Stimulated activated CD4-positive, alpha-beta T cell treated with anti-CD3 and anti-CD28 coated beads, Interleukin-15, amount 100 ng/mL, for 1 hour (primary cell): ENCODE results near the gene JUNB.
"Not testable (repeated sequence)": the region's sequence is repeated elsewhere in the genome, so short reads cannot be mapped to it uniquely, and the experiment has no call there.

ENCODE experiments used
- DNase-seq, 2 donors: peaks; one replicate each; pipeline ENCODE4 v3.0.0-alpha.2; 2020; ENCODE audit warnings: low read depth in 1 of 2, low spot score in 1 of 2

The JUNB gene

DNA sequence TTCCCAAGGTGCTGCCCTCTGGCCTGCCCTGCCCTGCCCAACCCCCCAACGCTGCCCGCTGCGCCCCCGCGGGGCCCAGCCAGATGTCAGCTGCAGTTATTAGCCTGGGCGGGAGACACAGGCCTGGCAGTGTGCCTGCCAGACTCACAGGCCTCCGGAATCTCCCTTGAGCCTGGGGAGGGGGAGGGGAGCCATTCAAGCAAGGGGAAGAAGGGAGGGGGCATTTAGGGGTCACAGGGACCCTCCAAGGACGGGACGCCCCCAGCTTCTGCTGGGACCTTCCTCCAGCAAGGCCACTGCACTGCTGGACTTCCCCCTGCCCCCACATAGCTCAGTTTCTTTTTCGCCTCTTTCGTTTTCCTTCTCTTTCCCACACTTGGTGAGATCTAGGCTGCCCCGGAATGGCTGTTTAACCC, 2.6 kb upstream of the JUNB start:
- no peak for DNase-seq

DNA sequence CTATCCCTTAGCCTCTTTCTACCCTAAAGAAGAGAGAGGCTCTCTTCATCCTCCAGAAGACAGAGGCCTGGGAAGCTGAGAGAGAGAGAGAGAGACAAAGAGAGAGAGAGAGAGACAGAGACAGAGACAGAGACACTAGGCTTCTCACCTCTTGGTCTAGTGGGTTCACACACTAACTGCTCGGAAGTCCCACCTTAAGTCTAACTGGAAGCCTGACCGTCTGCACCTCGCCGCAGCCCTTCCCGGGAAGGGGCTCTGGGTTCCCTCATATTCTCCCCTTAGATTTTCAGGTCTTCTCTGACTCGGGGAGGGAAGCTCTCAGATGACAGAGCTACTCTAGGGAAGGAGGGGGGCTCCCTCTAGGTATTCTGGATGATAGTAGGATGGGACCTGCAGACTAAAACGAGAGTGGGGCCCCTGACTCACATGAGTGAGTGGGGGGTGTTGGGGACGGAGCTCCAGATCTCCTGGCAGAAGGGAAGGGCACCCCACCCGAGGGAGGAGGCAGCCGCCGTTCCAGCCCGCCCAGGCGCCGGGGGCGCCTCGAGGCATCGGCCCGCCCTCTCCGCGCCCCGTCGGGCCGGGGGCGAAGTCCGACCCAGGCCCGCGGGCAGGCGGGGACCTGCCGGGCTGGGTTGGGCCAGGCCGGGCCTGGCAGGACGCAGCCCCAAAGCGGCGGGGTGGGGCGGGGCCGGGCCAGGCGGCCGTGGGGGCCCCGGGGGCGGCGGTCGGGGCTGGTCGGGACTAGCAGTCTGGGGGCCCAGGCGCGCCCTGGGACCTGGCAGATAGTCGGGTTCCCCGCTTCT, 2.0 kb upstream of the JUNB start:
- no peak for DNase-seq

DNA sequence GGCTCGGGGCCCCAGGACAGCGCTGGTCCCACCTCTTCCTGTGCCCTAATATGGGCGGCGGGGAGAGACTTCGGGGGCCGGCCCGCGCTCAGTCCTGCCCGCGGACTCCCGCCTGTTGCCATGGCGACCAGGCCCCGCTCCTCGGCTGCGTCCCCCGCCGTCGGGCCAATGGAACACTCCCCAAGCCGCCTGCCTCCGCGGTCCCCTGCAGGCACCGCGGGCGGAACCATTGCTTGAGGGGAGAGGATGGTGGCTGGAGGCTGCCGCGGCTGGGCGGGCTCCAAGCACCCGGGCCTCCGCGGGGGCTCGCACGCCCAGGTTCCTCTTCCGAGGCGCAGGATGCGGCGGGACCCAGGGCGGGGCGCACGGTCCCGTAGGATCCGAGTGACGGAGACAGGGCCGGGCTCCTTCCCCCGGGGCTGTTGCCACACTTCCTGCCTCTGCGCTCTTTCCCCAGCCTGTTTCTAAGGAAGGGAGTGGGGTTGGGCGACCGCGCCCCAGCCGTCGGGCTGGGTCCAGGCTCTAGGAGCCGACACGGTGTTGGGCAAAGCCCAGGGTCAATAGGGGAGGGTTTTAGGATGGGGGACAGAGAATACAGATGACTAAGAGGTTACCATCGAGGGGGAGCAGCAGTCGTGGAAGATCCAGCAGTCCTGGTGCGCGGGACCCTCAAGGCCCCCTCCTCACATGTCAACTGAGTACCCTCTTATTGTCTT, 1.2 kb upstream of the JUNB start:
- peak; percentile 74 to 85 for DNase-seq

DNA sequence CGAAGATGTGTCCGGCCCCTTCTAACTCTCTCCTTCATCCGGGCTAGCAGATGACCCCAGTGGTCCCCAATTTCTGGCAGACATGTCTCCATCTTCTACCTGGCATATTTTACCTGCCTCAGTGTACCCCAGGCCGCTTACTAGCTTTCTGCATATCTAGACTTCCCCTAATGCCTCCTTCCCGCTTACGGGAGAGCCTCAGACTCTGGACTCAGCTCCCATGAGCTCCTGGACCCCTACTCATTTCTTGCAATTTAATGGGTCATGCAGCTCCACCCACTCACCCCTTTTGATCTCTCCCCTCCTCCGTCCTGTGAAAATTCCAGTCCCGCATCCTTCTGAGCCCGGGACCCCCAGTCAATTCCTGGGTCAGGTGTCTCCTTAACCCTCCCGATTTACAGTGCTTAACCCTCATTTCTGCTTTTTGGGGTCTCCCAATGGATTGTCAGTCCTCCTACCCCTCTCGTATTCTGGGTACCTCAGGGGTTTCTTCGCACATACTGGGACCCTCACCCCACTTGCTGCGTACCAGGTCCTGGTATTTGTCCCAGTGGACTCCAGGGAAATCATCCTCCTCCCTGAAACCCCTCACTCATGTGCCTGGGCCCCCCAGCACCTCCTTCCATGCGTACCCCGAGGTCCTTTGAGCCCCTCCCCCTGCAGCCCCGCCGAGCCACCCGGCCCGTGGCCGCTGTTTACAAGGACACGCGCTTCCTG, 500 bp upstream of the JUNB start:
- no peak for DNase-seq

DNA sequence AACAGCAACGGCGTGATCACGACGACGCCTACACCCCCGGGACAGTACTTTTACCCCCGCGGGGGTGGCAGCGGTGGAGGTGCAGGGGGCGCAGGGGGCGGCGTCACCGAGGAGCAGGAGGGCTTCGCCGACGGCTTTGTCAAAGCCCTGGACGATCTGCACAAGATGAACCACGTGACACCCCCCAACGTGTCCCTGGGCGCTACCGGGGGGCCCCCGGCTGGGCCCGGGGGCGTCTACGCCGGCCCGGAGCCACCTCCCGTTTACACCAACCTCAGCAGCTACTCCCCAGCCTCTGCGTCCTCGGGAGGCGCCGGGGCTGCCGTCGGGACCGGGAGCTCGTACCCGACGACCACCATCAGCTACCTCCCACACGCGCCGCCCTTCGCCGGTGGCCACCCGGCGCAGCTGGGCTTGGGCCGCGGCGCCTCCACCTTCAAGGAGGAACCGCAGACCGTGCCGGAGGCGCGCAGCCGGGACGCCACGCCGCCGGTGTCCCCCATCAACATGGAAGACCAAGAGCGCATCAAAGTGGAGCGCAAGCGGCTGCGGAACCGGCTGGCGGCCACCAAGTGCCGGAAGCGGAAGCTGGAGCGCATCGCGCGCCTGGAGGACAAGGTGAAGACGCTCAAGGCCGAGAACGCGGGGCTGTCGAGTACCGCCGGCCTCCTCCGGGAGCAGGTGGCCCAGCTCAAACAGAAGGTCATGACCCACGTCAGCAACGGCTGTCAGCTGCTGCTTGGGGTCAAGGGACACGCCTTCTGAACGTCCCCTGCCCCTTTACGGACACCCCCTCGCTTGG, 966 bp downstream of the JUNB start:
- DNase-seq: peak in 1 of 2 donors; percentile 59

DNA sequence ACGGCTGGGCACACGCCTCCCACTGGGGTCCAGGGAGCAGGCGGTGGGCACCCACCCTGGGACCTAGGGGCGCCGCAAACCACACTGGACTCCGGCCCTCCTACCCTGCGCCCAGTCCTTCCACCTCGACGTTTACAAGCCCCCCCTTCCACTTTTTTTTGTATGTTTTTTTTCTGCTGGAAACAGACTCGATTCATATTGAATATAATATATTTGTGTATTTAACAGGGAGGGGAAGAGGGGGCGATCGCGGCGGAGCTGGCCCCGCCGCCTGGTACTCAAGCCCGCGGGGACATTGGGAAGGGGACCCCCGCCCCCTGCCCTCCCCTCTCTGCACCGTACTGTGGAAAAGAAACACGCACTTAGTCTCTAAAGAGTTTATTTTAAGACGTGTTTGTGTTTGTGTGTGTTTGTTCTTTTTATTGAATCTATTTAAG, 1.6 kb downstream of the JUNB start:
- DNase-seq: no peak

DNA sequence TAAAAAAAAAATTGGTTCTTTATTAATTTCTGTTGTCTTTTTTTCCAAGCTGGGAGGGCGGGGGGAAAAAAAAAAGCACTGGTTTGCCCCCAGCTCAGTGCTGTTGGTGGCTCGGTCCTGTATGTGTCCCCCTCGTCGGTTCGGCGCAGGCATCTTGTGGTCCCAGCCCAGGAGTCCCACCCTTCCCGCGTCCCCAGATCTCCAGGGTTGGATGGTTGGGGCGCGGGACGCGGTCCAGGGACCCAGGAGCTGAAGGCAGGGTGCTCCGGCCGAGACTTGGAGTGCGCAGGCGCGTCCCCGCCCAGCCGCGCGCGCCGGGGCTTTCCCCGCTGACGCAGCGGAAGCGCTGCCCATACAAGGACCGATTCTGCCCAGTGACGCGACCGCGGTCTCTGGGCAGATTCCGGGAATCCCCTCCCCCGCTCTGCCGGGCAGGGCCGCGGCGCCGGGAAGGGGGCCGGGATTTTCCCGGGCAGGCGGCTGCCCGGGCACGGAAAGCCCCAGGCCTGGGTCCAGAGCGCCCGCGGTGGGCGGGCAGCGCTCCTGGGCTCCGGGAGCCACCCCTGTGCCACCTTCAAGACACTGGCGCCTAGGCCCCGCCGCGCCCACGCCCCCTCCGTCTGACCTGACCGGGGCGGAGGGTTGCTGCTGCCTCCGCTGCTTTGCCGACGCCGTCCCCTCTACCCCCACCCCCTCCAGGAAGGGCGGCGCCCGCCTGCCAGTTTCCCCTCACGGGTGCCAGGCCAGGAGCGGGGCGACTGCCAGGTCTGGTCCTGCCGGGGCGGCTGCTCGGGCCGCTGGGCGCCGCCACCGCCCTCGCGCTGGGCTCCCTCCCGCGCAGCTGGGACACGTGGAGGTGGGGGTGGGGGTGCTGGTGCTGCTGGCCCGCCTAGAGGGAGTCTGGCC, 2.3 kb downstream of the JUNB start:
- DNase-seq: peak; percentile 90 to 94

DNA sequence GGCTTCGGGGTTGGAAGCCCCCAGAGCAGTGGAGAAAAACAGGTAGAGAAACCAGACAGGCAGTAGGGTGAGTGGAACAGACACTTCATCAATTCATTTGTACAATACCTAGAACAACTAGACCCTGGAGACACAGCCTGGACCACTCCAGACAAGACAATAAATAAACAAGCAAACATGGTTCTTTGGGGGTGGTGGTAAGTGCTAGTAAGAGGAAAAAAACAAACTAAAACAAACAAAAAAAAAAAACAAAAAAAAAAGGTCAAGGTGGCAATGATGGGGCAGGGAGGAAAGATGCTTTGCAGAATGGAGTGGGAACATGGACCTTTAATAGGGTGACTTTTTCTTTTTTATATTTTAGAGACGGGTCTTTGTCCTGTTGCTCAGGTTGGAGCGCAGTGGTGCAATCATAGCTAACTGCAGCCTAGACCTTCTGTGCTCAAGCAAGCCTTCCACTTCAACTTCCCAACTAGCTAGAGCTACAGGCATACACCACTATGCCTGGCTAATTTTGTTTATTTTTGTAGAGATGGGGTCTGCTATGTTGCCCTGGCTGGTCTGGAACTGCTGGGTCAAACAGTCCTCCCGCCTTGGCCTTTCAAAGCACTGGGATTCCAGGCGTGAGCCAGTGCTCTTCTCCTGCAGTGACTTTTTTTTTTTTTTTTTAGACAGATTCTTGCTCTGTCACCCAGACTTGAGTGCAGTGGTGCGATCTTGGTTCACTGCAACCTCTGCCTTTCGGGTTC, 3.1 kb downstream of the JUNB start:
- no peak for DNase-seq

DNA sequence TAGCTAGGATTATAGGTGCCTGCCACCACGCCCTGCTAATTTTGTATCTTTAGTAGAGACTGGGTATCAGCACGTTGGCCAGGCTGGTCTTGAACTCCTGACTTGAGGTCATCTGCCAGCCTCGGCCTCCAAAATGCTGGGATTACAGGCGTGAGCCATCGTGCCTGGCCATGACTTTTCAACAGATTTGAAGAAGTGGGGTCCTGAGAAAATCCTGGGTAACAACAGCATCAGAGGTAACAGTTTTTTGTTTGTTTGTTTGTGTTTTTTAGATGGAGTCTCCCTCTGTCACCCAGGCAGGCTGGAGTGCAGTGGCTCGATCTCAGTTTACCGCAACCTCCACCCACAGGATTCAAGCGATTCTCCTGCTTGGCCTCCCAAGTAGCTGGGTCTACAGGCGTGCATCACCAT, 3.7 kb downstream of the JUNB start:
- no peak for DNase-seq

DNA sequence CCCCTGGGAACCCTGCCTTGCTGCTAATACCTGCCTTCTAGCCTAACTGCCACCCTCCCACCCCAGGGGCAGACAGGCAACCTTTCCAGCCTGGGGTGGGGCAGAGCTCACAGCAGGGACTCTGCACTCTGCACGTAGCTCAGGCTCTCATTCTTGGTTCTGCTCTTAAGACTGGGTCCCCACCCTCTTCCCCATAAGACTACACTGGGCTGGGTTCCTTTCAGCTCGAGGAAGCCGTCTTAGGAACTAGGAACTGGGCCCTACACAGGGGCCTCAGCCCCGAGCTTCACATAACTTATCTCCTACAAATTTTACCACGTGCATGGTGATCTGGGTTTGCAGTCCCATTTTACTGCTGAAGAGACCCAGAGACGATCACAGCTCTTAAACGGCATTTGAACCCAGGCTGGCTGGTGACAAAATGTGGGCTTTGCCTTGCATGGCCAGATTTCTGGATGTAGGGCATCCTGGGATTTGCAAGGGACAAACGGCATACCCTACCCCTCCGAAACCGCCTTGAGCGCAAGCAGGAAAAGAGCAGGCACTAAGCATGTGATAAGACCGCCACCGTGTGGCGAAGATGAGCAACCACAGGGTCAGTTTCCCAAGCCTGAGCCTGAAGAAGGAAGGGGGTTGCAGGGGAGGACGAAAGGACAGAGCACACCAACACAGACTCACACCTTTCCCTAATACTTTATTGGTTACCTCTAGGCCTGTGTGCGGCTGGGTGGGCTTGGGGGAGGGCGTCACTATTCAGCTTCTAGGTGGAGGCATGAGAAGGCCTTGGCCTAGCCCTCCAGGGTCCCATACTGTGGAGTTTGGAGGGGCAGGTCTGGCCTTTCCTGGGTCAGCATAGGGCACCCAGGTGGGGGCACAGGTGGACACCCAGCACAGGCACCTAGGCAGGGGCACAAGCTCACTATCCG, 5.1 kb downstream of the JUNB start:
- DNase-seq: no peak

DNA sequence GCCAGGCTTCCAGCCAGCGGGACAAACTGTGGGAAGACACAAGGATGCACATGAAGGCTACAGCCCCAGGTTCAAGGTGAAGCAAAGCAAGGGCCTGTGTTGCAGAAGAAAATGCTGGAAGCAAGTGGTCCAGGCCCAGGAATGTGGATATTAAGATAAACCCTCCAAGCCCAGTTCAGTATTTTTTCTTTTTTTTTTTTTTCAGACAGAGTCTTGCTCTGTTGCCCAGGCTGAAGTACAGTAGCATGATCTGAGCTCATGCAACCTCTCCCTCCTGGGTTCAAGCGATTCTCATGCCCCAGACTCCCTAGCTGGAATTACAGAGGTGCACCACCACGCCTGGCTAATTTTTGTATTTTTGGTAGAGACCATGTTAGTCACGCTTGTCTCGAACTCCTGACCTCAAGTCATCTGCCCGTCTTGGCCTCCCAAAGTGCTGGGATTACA, 5.9 kb downstream of the JUNB start:
- no peak for DNase-seq

DNA sequence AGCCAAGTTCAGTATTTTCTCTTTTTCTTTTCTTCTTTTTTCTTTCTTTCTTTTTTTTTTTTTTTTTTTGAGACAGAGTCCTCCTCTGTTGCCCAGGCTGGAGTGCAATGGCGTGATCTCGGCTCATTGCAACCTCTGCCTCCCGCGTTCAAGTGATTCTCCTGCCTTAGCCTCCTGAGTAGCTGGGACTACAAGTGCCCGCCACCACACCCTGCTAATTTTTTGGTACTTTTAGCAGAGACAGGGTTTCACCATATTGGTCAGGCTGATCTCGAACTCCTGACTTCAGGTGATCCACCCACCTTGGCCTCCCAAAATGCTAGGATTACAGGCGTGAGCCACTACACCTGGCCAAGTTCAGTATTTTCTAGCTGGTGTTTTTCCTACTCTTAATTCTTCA, 6.3 kb downstream of the JUNB start:
- DNase-seq: not testable (repeated sequence)

DNA sequence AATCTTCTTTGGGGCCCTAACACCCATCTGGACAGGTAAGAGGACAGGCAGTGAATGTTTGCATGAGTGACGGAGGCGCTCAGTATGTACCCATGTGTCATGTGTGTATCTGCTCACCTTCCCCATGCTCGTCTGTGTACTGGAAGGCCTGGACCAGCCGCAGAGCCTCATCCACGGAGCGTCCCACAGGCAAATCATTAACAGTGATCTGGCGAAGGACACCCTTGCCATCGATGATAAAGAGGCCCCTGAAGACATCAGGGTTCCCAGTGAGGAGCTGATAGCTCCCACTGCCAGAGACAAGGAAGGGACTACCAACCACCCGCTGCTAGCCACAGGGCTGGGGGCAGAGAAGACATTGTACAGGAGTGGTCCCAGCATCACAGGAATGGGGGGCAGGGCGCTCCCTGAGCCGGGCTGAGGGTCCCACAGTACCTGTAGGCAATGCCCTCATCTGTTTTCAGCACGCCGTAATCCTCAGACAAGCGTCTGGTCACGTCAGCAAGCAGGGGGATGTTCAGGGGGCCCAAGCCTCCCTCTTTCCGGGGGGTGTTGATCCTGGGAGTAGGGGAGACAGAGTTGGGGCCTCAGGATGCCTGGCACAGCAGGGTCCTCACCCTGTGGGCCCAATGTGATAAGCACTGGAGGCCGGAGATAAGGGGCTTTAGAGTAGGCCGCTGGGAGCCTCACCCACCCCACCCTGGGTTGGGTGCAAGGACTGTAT, 8.6 kb downstream of the JUNB start:
- no peak for DNase-seq

DNA sequence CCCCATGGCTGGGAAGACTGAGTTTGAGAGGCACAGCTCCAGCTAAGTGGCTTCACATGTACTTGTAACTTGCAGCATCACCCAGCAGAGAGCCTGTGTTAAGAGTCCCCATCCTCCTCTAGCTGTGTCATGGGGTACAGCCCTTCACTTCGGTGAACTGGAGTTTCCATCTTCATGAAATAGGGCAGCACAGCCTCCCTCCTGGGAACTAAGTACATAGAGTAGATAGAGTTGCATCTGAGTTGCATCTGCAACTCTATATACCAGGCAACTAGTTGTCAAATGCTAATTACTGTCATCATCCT, 9.1 kb downstream of the JUNB start:
- no peak for DNase-seq

DNA sequence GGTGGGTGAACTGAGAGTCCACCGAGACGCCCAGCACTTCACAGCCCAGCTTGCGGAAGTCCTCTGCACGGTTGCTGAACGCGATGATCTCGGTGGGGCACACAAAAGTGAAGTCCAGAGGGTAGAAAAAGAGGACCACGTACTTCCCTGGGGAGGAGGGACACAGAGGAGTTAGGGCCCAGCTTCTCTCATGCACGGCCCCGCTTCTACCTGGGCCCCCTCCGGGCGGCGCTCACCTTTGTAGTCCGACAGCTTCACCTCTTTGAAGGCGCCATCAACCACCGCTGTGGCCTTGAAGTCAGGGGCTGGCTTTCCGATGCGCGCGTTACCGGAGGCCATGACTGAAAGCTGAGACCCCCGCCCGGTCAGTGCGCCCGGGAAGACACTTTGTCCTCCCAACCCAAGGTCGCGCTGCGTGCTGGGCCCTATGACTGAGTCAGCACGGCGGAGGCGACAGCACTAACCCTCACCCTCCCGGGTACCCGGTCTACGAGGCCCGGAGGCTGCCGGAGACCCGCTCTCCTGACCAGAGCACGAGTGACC, 9.7 kb downstream of the JUNB start:
- DNase-seq: no peak

DNA sequence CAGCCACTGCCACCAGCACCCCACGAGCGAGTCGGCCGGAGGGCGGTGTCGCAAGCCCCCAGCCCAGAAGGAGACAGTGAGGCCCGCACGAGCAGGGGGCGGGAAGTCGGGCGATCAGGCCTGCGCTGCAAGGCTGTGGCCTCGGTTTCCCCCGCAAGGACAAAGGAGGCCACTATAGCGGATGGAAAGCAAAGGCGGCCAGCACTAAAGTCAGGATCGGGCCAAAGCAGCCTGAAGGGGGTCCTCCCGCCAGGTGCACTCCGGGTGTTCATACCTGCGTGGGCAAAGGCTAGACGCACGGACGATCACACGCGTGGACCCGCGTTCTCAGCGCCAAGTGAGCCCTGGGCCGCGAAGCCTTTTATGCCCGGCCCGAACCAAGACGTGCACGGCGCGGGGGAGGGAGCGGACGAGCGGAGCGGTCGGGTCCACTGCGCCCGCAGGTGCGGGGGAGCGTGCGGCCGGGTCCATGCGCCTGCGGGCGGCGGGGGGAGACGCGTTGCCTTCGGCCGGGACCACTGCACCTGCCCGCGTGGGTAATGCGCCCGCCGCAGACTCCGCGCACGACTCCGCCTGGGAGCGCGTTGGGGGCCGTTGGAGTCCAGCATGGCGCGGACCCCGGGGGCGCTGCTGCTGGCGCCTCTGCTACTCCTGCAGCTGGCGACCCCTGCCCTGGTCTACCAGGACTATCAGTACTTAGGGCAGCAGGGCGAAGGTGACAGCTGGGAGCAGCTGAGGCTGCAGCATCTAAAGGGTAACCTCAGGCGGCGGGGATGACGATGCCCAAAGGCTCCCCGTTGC, 10.4 kb downstream of the JUNB start, which contains the start of the genes PRDX2 and THSD8:
Gene PRDX2, minus strand, starts transcription at position 335 of the 801 bp plus-strand sequence. CDS start 539 bp downstream, outside the sequence.
Gene THSD8, plus strand, starts transcription at position 604 of the 801 bp plus-strand sequence. Its CDS starts 3 bp downstream, at position 607.
- peak; percentile 58 to 66 for DNase-seq
